H1 (cell line): ENCODE results near the gene EGFL6. TPM values are rescaled to one million over a fixed set of nuclear protein-coding genes. Genes with fewer than 3 reads are reported as not detected.

Experiments used
- CTCF ChIA-PET: fragments of 300-600 bp; sonication (Branson Sonifier 250); formaldehyde crosslinking; loops from one replicate; lab custom pipeline; 2021; ENCODE audit not compliant: partially characterized antibody; lab: Charles Lee
- POLR2A ChIA-PET: fragments of 300-600 bp; sonication (Branson Sonifier 250); formaldehyde crosslinking; loops from one replicate; lab custom pipeline; 2021; ENCODE audit warnings: inconsistent platforms; ENCODE audit not compliant: partially characterized antibody; lab: Charles Lee
- DNase-seq, 2 experiments: peaks; one replicate each; pipeline versions ENCODE4 v3.0.0 to v3.0.0-alpha.2; 2010 to 2022; ENCODE audit warnings: low spot score in 2 of 2, low read depth in 1 of 2, mixed read lengths in 1 of 2
- FAIRE-seq: peaks from 2 replicates; lab custom pipeline; 2011; peaks lifted over from hg19 to GRCh38; lab: Jason Lieb, UNC
- H2AFZ ChIP-seq: 2 replicates; pipeline ENCODE4 v1.8.1; 2012; ENCODE audit warnings: low read length, inconsistent platforms
- H2AK5ac ChIP-seq: 2 replicates; pipeline ENCODE4 v1.6.1; 2013; ENCODE audit warnings: low read depth, low read length
- H2BK120ac ChIP-seq: replicated peaks from 2 replicates; pipeline ENCODE3; 2013; ENCODE audit warnings: low read depth, low read length, inconsistent platforms
- H2BK12ac ChIP-seq: 2 replicates; pipeline ENCODE4 v1.6.1; 2013; ENCODE audit warnings: low read depth, low read length
- H2BK15ac ChIP-seq: 2 replicates; pipeline ENCODE4 v1.6.1; 2013; ENCODE audit warnings: low read length
- H2BK20ac ChIP-seq: 2 replicates; pipeline ENCODE4 v1.6.1; 2013; ENCODE audit warnings: low read length
- H2BK5ac ChIP-seq: 2 replicates; pipeline ENCODE4 v1.6.1; 2013; ENCODE audit warnings: low read depth, low read length
- H3K14ac ChIP-seq: 2 replicates; pipeline ENCODE4 v1.6.1; 2013; ENCODE audit warnings: inconsistent platforms; ENCODE audit not compliant: insufficient read length
- H3K18ac ChIP-seq: 2 replicates; pipeline ENCODE4 v1.6.1; 2013; ENCODE audit warnings: low read length; ENCODE audit errors: extremely low read depth
- H3K23ac ChIP-seq: 2 replicates; pipeline ENCODE4 v1.6.1; 2013; ENCODE audit warnings: inconsistent platforms; ENCODE audit not compliant: insufficient read length
- H3K23me2 ChIP-seq: 2 replicates; pipeline ENCODE4 v1.6.1; 2013; ENCODE audit warnings: low read depth, low read length
- H3K27ac ChIP-seq: 2 replicates; pipeline ENCODE4 v1.6.1; 2011; ENCODE audit warnings: low read depth, low read length, inconsistent platforms
- H3K27me3 ChIP-seq, 4 experiments: replicated peaks in 1 of 4; 1 replicate in 1 of 4; 2 replicates in 3 of 4; pipeline versions ENCODE4 v1.6.1 to v1.8.1; 2011 to 2013; ENCODE audit warnings: low read length in 3 of 4, mild to moderate bottlenecking in 3 of 4, inconsistent platforms in 2 of 4, mixed read lengths in 2 of 4, moderate library complexity in 1 of 4; ENCODE audit not compliant: control insufficient read depth in 3 of 4, insufficient read depth in 3 of 4; ENCODE audit errors: extremely low read depth in 1 of 4
- H3K36me3 ChIP-seq, 4 experiments: 2 replicates each; pipeline versions ENCODE4 v1.6.1 to v1.8.1; 2011 to 2013; ENCODE audit warnings: mild to moderate bottlenecking in 4 of 4, low read length in 3 of 4, moderate library complexity in 2 of 4, control low read depth in 1 of 4, inconsistent platforms in 1 of 4; ENCODE audit not compliant: insufficient read depth in 4 of 4, control insufficient read depth in 2 of 4
- H3K4ac ChIP-seq: replicated peaks from 2 replicates; pipeline ENCODE3; 2013; ENCODE audit warnings: low read length, low read depth, mixed read lengths, inconsistent platforms; ENCODE audit not compliant: insufficient read length
- H3K4me1 ChIP-seq, 4 experiments: replicated peaks in 1 of 4; 1 replicate in 1 of 4; 2 replicates in 3 of 4; pipeline versions ENCODE4 v1.6.1 to v1.8.1; 2011 to 2013; ENCODE audit warnings: low read length in 3 of 4, inconsistent platforms in 2 of 4, mixed read lengths in 1 of 4; ENCODE audit not compliant: insufficient read depth in 4 of 4, control insufficient read depth in 3 of 4
- H3K4me2 ChIP-seq, 2 experiments: 2 replicates each; pipeline versions ENCODE4 v1.6.1 to v1.8.1; 2011 to 2013; ENCODE audit warnings: low read depth in 2 of 2, low read length in 2 of 2, control low read depth in 1 of 2, inconsistent platforms in 1 of 2, mild to moderate bottlenecking in 1 of 2; ENCODE audit not compliant: insufficient read depth in 1 of 2
- H3K4me3 ChIP-seq, 4 experiments: fragments of 200-600, 300-600 bp in 1 of 4; sonication (generic), shearing (Covaris generic), sonication (Bioruptor Twin) in 1 of 4; 2 replicates each; pipeline versions ENCODE4 v1.5.1 to v1.8.1; 2011 to 2016; ENCODE audit warnings: low read length in 4 of 4, low read depth in 3 of 4, control low read depth in 2 of 4, inconsistent platforms in 2 of 4, mild to moderate bottlenecking in 2 of 4, mixed read lengths in 1 of 4, moderate library complexity in 1 of 4; ENCODE audit not compliant: insufficient read depth in 2 of 4; ENCODE audit errors: extremely low read depth in 1 of 4
- H3K56ac ChIP-seq: replicated peaks from 2 replicates; pipeline ENCODE3; 2013; ENCODE audit warnings: low read depth, mild to moderate bottlenecking, mixed read lengths, low read length, inconsistent platforms; ENCODE audit not compliant: insufficient read length
- H3K79me1 ChIP-seq: 2 replicates; pipeline ENCODE4 v1.6.1; 2013; ENCODE audit warnings: low read depth, low read length, control low read depth
- H3K79me2 ChIP-seq, 2 experiments: 2 replicates each; pipeline versions ENCODE4 v1.6.1 to v1.8.1; 2012 to 2013; ENCODE audit warnings: low read length in 2 of 2, mild to moderate bottlenecking in 2 of 2, inconsistent platforms in 1 of 2; ENCODE audit not compliant: insufficient read depth in 2 of 2, control insufficient read depth in 1 of 2
- H3K9ac ChIP-seq, 4 experiments: replicated peaks in 1 of 4; 1 replicate in 1 of 4; 2 replicates in 3 of 4; pipeline versions ENCODE4 v1.6.1 to v1.8.1; 2011 to 2013; ENCODE audit warnings: low read depth in 3 of 4, low read length in 3 of 4, control low read depth in 2 of 4, mild to moderate bottlenecking in 2 of 4, moderate library complexity in 2 of 4, inconsistent platforms in 1 of 4; ENCODE audit errors: extremely low read depth in 1 of 4
- H3K9me3 ChIP-seq, 2 experiments: 2 replicates each; pipeline versions ENCODE4 v1.6.1 to v1.8.1; 2012 to 2013; ENCODE audit warnings: mild to moderate bottlenecking in 2 of 2, moderate library complexity in 2 of 2, control low read depth in 1 of 2, inconsistent platforms in 1 of 2, low read depth in 1 of 2, low read length in 1 of 2, mixed read lengths in 1 of 2; ENCODE audit not compliant: insufficient read depth in 2 of 2
- H4K20me1 ChIP-seq, 2 experiments: replicated peaks in 1 of 2; 2 replicates each; pipeline versions ENCODE3 to v1.8.1; 2011 to 2013; ENCODE audit warnings: inconsistent platforms in 2 of 2, low read length in 2 of 2, mild to moderate bottlenecking in 1 of 2; ENCODE audit not compliant: insufficient read depth in 2 of 2, control insufficient read depth in 1 of 2
- H4K5ac ChIP-seq: 2 replicates; pipeline ENCODE4 v1.6.1; 2013; ENCODE audit warnings: low read length, low read depth, mixed read lengths, inconsistent platforms; ENCODE audit not compliant: insufficient read length
- H4K8ac ChIP-seq: 2 replicates; pipeline ENCODE4 v1.8.0; 2013; ENCODE audit warnings: mild to moderate bottlenecking, moderate library complexity, low read length, inconsistent platforms; ENCODE audit not compliant: insufficient read depth; ENCODE audit errors: extremely low read depth
- H4K91ac ChIP-seq: replicated peaks from 2 replicates; pipeline ENCODE3; 2013; ENCODE audit warnings: low read length, mixed read lengths, inconsistent platforms; ENCODE audit not compliant: insufficient read length
- GTF2F1 ChIP-seq: IDR thresholded peaks from 2 replicates; pipeline ENCODE4 v1.6.1; 2012; ENCODE audit warnings: low read depth, low read length, improper control_type of control experiment, borderline replicate concordance
- HDAC6 ChIP-seq: IDR thresholded peaks from one replicate; pipeline ENCODE4 v1.7.1; 2012; ENCODE audit warnings: low read depth, mild to moderate bottlenecking, inconsistent platforms, low read length, moderate library complexity
- JUN ChIP-seq: IDR thresholded peaks from 2 replicates; pipeline ENCODE4 v1.6.1; 2011; ENCODE audit warnings: low read depth, mild to moderate bottlenecking, improper control_type of control experiment, low read length
- JUND ChIP-seq: IDR thresholded peaks from 2 replicates; pipeline ENCODE4 v1.6.1; 2011; ENCODE audit warnings: mild to moderate bottlenecking, improper control_type of control experiment, low read length
- USF2 ChIP-seq: IDR thresholded peaks from 2 replicates; pipeline ENCODE4 v1.6.1; 2011; ENCODE audit warnings: low read length, improper control_type of control experiment
- WGBS, 2 experiments: shearing (Covaris generic) in 1 of 2; methylation state at CpG; one replicate each; pipeline versions ENCODE4 v1.1.6 to v1.1.7; 2013 to 2015; ENCODE audit warnings: low lambda C conversion rate in 2 of 2, mixed read lengths in 2 of 2, inconsistent platforms in 1 of 2, low coverage in 1 of 2, missing lambda C conversion rate in 1 of 2; ENCODE audit not compliant: insufficient replicate concordance in 2 of 2, insufficient coverage in 1 of 2, insufficient read length in 1 of 2; ENCODE audit errors: extremely low coverage in 1 of 2, missing lambda C conversion rate in 1 of 2; 5-methylcytosine and 5-hydroxymethylcytosine counted together
- polyA plus RNA-seq, 7 experiments: library from polyadenylated mRNA; depleted of rRNA in 3 of 7; stranded (reverse) in 5 of 7; unstranded in 2 of 7; fragments of >200 nt in 5 of 7; fragments of 200-250 nt in 2 of 7; gene quantifications; 1 replicate in 5 of 7; 2 replicates in 1 of 7; 4 replicates in 1 of 7; pipeline versions ENCODE4 v1.2.1 to v1.2.3, GENCODE V29; 2011 to 2013; ENCODE audit warnings: missing spikeins in 2 of 7, mixed read lengths in 2 of 7
- total RNA-seq: library from RNA; stranded (reverse); fragmentation: NEBNext Ultra II Directional; extraction: Animal tissue kit (Norgen Biotek cat#: 25700); gene quantifications from 2 replicates; pipeline ENCODE4 v1.2.1, GENCODE V29; 2021

Gene EGFL6
- total and polyA plus RNA-seq, 2 of the 8 experiments (the other 6 are each of a cell fraction or from before 2014, with no cell fraction given): 0.93 to 1.1 TPM

- H2BK12ac ChIP-seq: no peak overlapping the region
- H4K8ac ChIP-seq: no peak overlapping the region
- H3K9me3 ChIP-seq: no peaks in the 10 kb centered on the region
- H3K4me2 ChIP-seq: no peak overlapping the region
- H4K91ac ChIP-seq: no peak overlapping the region
- no peak overlapping the region for H3K4ac ChIP-seq
- no peak overlapping the region for H3K56ac ChIP-seq
- WGBS, 2 experiments: 100% methylated on average over 2 of the region's 3 CpGs; no CpG with 5 or more reads in 1 of the 2 experiments
- no peaks in the 10 kb centered on the region for H3K23me2 ChIP-seq
- POLR2A ChIA-PET: no interaction called here
- H3K18ac ChIP-seq: no peak overlapping the region
- DNase-seq (no peak), FAIRE-seq (no peak)
- no peaks in the 10 kb centered on the region for H3K79me1 ChIP-seq
- H4K5ac ChIP-seq: no peak overlapping the region
- no peak overlapping the region for H3K14ac ChIP-seq
- no peak overlapping the region for H2AK5ac ChIP-seq
- H3K79me2 ChIP-seq: no peaks in the 10 kb centered on the region
- no peak overlapping the region for H2BK15ac ChIP-seq
- H3K36me3 ChIP-seq: peaks cover 0 to 3% (median 0%) of the 10 kb centered on the region in 4 experiments; a peak in 4 of 8 replicates
- no peak overlapping the region for H3K4me3 ChIP-seq
- H3K27ac ChIP-seq: no peak overlapping the region
- H4K20me1 ChIP-seq: no peaks in the 10 kb centered on the region
- TF ChIP-seq JUN (no peak), HDAC6 (no peak), USF2 (no peak), JUND (no peak), GTF2F1 (no peak)
- no peak overlapping the region for H2BK5ac ChIP-seq
- H2BK120ac ChIP-seq: no peak overlapping the region
- H3K9ac ChIP-seq: no peak overlapping the region
- H3K27me3 ChIP-seq: no peaks in the 10 kb centered on the region
- no peaks in the 10 kb centered on the region for H3K4me1 ChIP-seq
- no peak overlapping the region for H3K23ac ChIP-seq
- CTCF ChIA-PET: no interaction called here
- no peak overlapping the region for H2AFZ ChIP-seq
- no peak overlapping the region for H2BK20ac ChIP-seq
These were observed 97.4 kb downstream of the EGFL6 start for GRCh38 chrX:13666836-13667235.
